ENCODE measurements around the gene MADCAM1.

Gene MADCAM1

GRCh38 chr19:536031-536880 is 40.0 kb downstream of the MADCAM1 start:
- TF ChIP-seq CTCF (IDR thresholded peaks at IDR 0.05; ENCODE audit: insufficient read depth, low read depth, low read length, missing control alignments) = no peak
- DNase-seq (ENCODE audit: low read depth) = no peak
- H3K4me3 ChIP-seq (ENCODE audit: low read length) = no peak overlapping the region

DNA sequence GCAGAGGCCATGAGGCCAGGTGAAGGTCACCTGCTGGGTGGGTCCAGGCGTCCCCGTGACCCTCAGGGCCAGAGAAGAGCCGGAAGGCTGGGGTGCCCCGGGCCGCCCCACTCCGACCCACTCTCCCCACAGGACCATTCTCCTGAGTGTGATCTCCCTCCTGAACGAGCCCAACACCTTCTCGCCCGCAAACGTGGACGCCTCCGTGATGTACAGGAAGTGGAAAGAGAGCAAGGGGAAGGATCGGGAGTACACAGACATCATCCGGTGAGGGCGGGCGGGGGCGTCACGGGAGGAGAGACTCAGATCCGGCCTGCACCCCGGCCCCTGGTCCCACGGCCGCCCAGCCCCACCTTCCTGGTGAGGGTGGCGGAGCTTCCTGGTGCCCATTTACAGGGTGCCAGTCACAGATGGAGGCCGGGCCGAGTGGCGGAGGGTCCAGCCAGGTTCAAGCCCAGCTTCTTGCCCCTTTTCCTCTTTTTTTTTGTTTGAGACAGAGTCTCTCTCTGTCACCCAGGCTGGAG is 40.7 kb downstream of the MADCAM1 start:
- TF ChIP-seq CTCF (IDR thresholded peaks at IDR 0.05; ENCODE audit: insufficient read depth, low read depth, low read length, missing control alignments) = no peak
- H3K4me3 ChIP-seq (ENCODE audit: low read length) = no peak overlapping the region
- DNase-seq (ENCODE audit: low read depth) = no peak

DNA sequence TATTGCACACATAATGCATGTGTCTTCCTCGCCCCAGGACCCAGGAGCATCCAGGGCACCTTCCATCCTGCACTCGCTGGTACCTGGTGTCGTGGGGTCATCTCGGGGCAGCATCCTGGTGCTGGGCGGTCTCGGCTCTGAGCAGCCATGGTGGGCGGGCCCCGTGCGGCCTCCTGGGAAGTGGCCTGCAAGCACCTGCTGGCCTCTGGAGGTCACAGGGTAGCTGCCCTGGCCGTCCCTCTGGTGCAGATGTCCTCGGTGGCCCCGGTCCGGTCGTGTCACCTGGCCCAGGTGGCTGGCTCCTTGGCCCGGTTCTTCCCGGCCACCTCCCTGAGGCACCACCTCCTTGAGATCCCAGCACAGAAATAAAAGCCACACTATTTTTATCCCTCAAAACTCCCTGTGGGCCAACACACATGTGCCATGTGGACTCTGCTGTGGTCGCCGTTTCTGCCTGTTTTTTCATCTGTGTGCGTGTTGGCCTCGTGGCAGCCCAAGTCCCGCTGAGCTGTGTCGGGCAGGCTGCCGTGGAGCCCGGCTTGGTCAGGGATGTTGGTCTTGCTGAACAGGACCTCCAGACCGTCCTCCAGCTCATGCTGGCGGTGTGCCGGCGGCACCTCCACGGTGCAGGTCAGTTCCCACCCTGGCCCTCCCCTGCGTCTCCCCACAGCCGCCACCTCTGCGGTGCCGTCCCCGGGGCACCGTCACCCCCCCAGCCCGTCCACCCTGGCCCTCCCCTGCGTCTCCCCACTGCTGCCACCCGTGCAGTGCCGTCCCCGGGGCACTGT is 42.5 kb downstream of the MADCAM1 start:
- no peak for TF ChIP-seq CTCF (IDR thresholded peaks at IDR 0.05; ENCODE audit: insufficient read depth, low read depth, low read length, missing control alignments)
- DNase-seq (ENCODE audit: low read depth) = no peak
- no peak overlapping the region for H3K4me3 ChIP-seq (ENCODE audit: low read length)

DNA sequence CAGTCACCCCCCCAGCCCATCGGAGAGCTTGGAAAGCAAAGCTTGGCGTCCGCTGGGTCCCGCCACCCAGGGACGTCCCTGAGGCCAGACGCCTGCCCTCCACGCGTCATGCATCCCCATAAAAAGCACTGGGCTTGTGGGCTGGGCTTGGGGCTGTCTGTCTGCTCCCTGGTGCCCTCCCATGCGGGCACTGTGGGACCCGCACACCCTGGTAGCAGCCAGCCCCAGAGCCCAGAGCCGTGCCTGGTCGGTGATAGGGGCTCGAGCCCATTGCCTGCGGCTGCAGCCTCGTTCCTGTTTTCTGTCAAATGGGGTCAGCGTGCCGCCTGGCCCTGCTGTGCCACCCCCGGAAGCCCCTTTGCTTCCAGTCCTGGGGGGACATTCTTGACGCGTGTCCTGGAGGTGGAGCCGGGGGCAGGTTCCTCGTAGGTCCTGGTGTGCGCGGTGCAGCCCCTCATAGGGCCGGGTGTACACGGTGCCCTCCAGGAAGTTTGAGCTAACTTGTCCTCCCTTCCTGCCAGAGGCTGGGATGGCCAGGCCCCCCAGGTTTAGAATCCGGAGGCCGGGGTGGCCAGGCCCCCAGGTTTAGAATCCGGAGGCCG is 43.2 kb downstream of the MADCAM1 start:
- H3K4me3 ChIP-seq (ENCODE audit: low read length) = no peak overlapping the region
- no peak for TF ChIP-seq CTCF (IDR thresholded peaks at IDR 0.05; ENCODE audit: insufficient read depth, low read depth, low read length, missing control alignments)
- DNase-seq (ENCODE audit: low read depth) = no peak

DNA sequence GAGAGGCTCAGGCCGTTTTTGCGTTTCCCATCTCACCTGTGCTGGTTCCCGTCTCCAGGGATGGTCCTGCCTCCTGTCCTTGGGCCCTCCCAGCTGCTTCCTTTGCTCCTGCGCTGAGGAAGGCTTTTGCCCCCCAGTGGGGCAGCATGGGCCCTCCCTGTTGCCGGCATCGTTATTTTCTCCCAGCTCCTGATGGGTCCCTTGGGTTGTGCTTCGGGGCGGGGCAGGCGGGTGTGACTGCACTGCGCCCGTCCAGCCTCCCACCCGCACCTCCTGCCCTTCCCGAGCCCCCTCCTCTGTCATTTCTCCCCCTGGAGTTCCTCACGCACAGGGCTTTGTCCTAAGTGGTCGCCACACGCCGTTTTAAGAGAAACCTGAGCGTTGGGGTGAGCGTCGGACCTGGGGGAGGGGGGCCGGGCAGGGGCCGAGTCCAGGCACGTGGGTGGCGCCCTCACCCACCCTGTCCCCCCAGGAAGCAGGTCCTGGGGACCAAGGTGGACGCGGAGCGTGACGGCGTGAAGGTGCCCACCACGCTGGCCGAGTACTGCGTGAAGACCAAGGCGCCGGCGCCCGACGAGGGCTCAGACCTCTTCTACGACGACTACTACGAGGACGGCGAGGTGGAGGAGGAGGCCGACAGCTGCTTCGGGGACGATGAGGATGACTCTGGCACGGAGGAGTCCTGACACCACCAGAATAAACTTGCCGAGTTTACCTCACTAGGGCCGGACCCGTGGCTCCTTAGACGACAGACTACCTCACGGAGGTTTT is 44.8 kb downstream of the MADCAM1 start:
- TF ChIP-seq CTCF (IDR thresholded peaks at IDR 0.05; ENCODE audit: insufficient read depth, low read depth, low read length, missing control alignments) = no peak
- DNase-seq (ENCODE audit: low read depth) = no peak
- H3K4me3 ChIP-seq (ENCODE audit: low read length) = no peak overlapping the region

DNA sequence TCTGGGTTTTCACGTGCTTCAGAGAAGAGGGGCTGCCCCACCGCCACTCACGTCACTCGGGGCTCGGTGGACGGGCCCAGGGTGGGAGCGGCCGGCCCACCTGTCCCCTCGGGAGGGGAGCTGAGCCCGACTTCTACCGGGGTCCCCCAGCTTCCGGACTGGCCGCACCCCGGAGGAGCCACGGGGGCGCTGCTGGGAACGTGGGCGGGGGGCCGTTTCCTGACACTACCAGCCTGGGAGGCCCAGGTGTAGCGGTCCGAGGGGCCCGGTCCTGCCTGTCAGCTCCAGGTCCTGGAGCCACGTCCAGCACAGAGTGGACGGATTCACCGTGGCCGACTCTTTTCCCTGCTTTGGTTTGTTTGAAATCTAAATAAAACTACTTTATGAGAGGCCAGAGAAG is 45.4 kb downstream of the MADCAM1 start:
- DNase-seq (ENCODE audit: low read depth) = no peak
- H3K4me3 ChIP-seq (ENCODE audit: low read length) = no peak overlapping the region
- no peak for TF ChIP-seq CTCF (IDR thresholded peaks at IDR 0.05; ENCODE audit: insufficient read depth, low read depth, low read length, missing control alignments)
